Renal cortical epithelial cell (primary cell): ENCODE results near the gene PARD3. TPM values are rescaled to one million over a fixed set of nuclear protein-coding genes. Genes with fewer than 3 reads are reported as not detected.
A peak's percentile ranks its signal among the peaks of the same experiment; 100 is the strongest.

Experiments
- DNase-seq: peaks from one replicate; pipeline ENCODE4 v3.0.0-alpha.2; 2011; ENCODE audit warnings: low read depth
- total RNA-seq: library from RNA; depleted of rRNA; stranded (reverse); fragments of >200 nt; gene quantifications from 2 replicates; pipeline ENCODE4 v1.2.3, GENCODE V29; 2014

PARD3 gene
- total RNA-seq, 1 donor from 2014 or later: 154 TPM

- DNase-seq: no peak
Observed at GRCh38 chr10:34824870-34825269, 9.8 kb upstream of the PARD3 start.

GRCh38 chr10:34821587-34822585 lies 6.8 kb upstream of the PARD3 start:
- DNase-seq: no peak

- DNase-seq: no peak
Observed at GRCh38 chr10:34817586-34817985, 2.5 kb upstream of the PARD3 start.

- DNase-seq: no peak
Observed at GRCh38 chr10:34817054-34817453, 2.0 kb upstream of the PARD3 start.

- peak; percentile 50 for DNase-seq
Observed at GRCh38 chr10:34816501-34817002, 1.5 kb upstream of the PARD3 start.

GRCh38 chr10:34816085-34816496 lies 995 bp upstream of the PARD3 start:
- no peak for DNase-seq

GRCh38 chr10:34814913-34815184 lies 247 bp downstream of the PARD3 start:
- no peak for DNase-seq

- DNase-seq: no peak
Observed at GRCh38 chr10:34814223-34814912, 728 bp downstream of the PARD3 start.

- peak; percentile 67 for DNase-seq
Observed at GRCh38 chr10:34813626-34814222, 1.4 kb downstream of the PARD3 start.

GRCh38 chr10:34812771-34813170 lies 2.3 kb downstream of the PARD3 start:
- no peak for DNase-seq

- DNase-seq: peak; percentile 79
Observed at GRCh38 chr10:34811968-34812514, 3.1 kb downstream of the PARD3 start.

- DNase-seq: no peak
Observed at GRCh38 chr10:34811126-34811967, 3.7 kb downstream of the PARD3 start.

GRCh38 chr10:34809796-34810195 lies 5.3 kb downstream of the PARD3 start:
- no peak for DNase-seq

- no peak for DNase-seq
Observed at GRCh38 chr10:34808801-34809745, 6.0 kb downstream of the PARD3 start.

GRCh38 chr10:34808336-34808735 lies 6.8 kb downstream of the PARD3 start:
- DNase-seq: no peak

- DNase-seq: peak; percentile 83
Observed at GRCh38 chr10:34804306-34804705, 10.8 kb downstream of the PARD3 start.

GRCh38 chr10:34802692-34803091 lies 12.4 kb downstream of the PARD3 start:
- DNase-seq: no peak

- no peak for DNase-seq
Observed at GRCh38 chr10:34801097-34801733, 13.9 kb downstream of the PARD3 start.

- no peak for DNase-seq
Observed at GRCh38 chr10:34800624-34801023, 14.5 kb downstream of the PARD3 start.

- DNase-seq: no peak
Observed at GRCh38 chr10:34798654-34799053, 16.4 kb downstream of the PARD3 start.
